HepG2 (cell line): Measurements from ENCODE around the gene CABLES1. TPM values are rescaled to one million over a fixed set of nuclear protein-coding genes. Genes with fewer than 3 reads are reported as not detected.

Experiments
- ELF1 ChIP-seq: sonication (generic); formaldehyde crosslinking; IDR thresholded peaks from 2 replicates; pipeline ENCODE4 v1.4.0; 2020; ENCODE audit warnings: missing genetic modification reagents
- GATA4 ChIP-seq: sonication (generic); IDR thresholded peaks from 2 replicates; pipeline ENCODE4 v1.6.1; 2016; ENCODE audit warnings: antibody characterized with exemption, low read depth, borderline replicate concordance
- HDAC1 ChIP-seq: sonication (generic); formaldehyde crosslinking; IDR thresholded peaks from 2 replicates; pipeline ENCODE4 v1.5.1; 2020; ENCODE audit warnings: mild to moderate bottlenecking, missing genetic modification reagents
- HOXD1 ChIP-seq: sonication (generic); formaldehyde crosslinking; IDR thresholded peaks from 2 replicates; pipeline ENCODE4 v1.5.0; 2020; ENCODE audit warnings: missing genetic modification reagents
- IKZF5 ChIP-seq: IDR thresholded peaks from 2 replicates; pipeline ENCODE4 v1.6.1; 2018; ENCODE audit warnings: missing genetic modification reagents, mild to moderate bottlenecking, missing compliant biosample characterization
- KDM5A ChIP-seq: fragments of 200-600 bp; sonication (generic); IDR thresholded peaks from 2 replicates; pipeline ENCODE4 v1.7.0; 2018; ENCODE audit warnings: antibody characterized with exemption, mild to moderate bottlenecking, low read length, borderline replicate concordance
- MATR3 ChIP-seq: sonication (generic); formaldehyde crosslinking; IDR thresholded peaks from 2 replicates; pipeline ENCODE4 v1.4.0; 2020; ENCODE audit warnings: missing genetic modification reagents
- MAX ChIP-seq: IDR thresholded peaks from 2 replicates; pipeline ENCODE4 v1.6.1; 2012; ENCODE audit warnings: inconsistent platforms
- NFKBIZ ChIP-seq: IDR thresholded peaks from 2 replicates; pipeline ENCODE4 v1.6.1; 2018; ENCODE audit warnings: missing genetic modification reagents, missing compliant biosample characterization
- THRA ChIP-seq: sonication (generic); formaldehyde crosslinking; IDR thresholded peaks from 2 replicates; pipeline ENCODE4 v1.4.0; 2020; ENCODE audit warnings: missing genetic modification reagents, borderline replicate concordance
- ZBTB40 ChIP-seq, 2 experiments: fragments of 450-650 bp in 1 of 2; sonication (generic) in 1 of 2; formaldehyde crosslinking in 1 of 2; IDR thresholded peaks; 2 replicates each; pipeline versions ENCODE4 v1.6.1 to v1.8.0; 2016 to 2022; ENCODE audit warnings: antibody characterized with exemption in 1 of 2, mild to moderate bottlenecking in 1 of 2, missing genetic modification reagents in 1 of 2
- ZNF543 ChIP-seq: sonication (generic); formaldehyde crosslinking; IDR thresholded peaks from 2 replicates; pipeline ENCODE4 v1.4.0; 2020; ENCODE audit warnings: mild to moderate bottlenecking, missing genetic modification reagents
- ZNF652 ChIP-seq: IDR thresholded peaks from 2 replicates; pipeline ENCODE4 v1.6.1; 2016; ENCODE audit warnings: low read depth, borderline replicate concordance
- ZNF747 ChIP-seq: sonication (generic); formaldehyde crosslinking; IDR thresholded peaks from 2 replicates; pipeline ENCODE4 v1.8.1; 2023; ENCODE audit warnings: missing genetic modification reagents, mild to moderate bottlenecking, borderline replicate concordance
- ZNF773 ChIP-seq: sonication (generic); formaldehyde crosslinking; IDR thresholded peaks from 2 replicates; pipeline ENCODE4 v1.4.0; 2020; ENCODE audit warnings: missing genetic modification reagents, borderline replicate concordance
- ZNF776 ChIP-seq: sonication (generic); formaldehyde crosslinking; IDR thresholded peaks from 2 replicates; pipeline ENCODE4 v1.4.0; 2020; ENCODE audit warnings: mild to moderate bottlenecking, missing genetic modification reagents
- polyA plus RNA-seq, 8 experiments: library from polyadenylated mRNA; depleted of rRNA in 3 of 8; stranded (reverse) in 7 of 8; unstranded in 1 of 8; fragments of >200 nt; fragmentation: Illumina TruSeq in 4 of 8; extraction: Trizol in 4 of 8; gene quantifications; 2 replicates each; pipeline versions ENCODE4 v1.2.1 to v1.2.3, GENCODE V29; 2011 to 2016; ENCODE audit warnings: low read depth in 4 of 8, missing spikeins in 1 of 8, mixed read lengths in 1 of 8; ENCODE audit not compliant: insufficient read depth in 1 of 8
- total RNA-seq, 5 experiments: library from RNA; depleted of rRNA; stranded (reverse); fragments of >200 nt; fragmentation: Illumina TruSeq; extraction: Trizol; gene quantifications; 2 replicates each; pipeline ENCODE4 v1.2.3, GENCODE V29; 2016; ENCODE audit warnings: low read depth in 1 of 5

CABLES1 gene
- total and polyA plus RNA-seq, 2 of the 13 experiments (the other 11 are each of a cell fraction or from before 2014, with no cell fraction given), result 14.7 to 25.8 TPM

DNA sequence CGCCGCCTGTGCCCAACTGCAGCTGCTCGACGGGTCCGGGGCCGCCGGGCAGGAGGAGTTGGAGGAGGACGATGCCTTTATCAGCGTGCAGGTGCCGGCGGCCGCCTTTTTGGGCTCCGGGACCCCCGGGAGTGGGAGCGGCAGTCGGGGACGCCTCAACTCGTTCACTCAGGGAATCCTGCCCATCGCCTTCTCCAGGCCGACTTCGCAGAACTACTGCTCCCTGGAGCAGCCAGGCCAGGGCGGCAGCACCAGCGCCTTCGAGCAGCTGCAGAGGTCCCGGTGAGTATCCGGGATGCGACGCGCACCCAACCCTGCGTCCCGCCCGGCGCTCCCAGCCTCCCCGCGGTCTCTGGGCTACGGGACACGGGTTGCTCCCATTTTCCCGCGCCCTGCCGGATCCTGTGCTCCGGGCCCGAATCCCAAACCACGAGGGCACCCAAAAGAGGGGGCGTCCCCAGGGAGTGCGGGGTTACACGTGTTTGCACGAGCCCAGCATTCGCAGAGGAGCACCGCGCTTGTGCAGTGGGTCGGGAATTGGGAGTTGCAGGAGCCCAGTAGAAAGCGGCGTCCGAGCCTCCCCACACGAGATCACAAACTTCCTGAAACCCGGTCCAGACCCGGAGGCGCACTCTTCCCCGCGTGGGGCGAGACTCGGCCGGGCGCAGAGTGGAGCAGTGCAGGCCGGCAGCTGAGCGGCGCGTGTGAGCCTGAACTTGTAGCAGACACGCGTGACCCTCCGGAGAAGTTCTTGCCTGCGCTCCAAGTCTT lies 1.2 kb downstream of the CABLES1 start (continued):
- TF ChIP-seq ZNF773 (CRISPR knock-in tag) (no peak), GATA4 (no peak), ZNF776 (CRISPR knock-in tag) (no peak), HOXD1 (no peak), ZNF543 (no peak), NFKBIZ (no peak), ZBTB40 (IDR thresholded peaks at IDR 0.05) (no peak), ZBTB40 (CRISPR knock-in tag; IDR thresholded peaks at IDR 0.05) (peak; percentile 52; the same call in 1 of the 2 replicates), KDM5A (no peak), HDAC1 (peak; percentile 49; the same call in 1 of the 2 replicates), ZNF652 (no peak), MAX (peak; percentile 73), ELF1 (CRISPR knock-in tag) (no peak), ZNF747 (CRISPR knock-in tag) (0 out of 2 replicates have a peak, but pooled peaks have one; percentile 28), THRA (CRISPR knock-in tag) (no peak), MATR3 (CRISPR knock-in tag) (no peak), IKZF5 (no peak)
